CD4-positive, alpha-beta T cell treated with Interleukin-15 for 4 hours (primary cell): ENCODE results near the gene DOK7.
"Not testable (repeated sequence)": the region's sequence is repeated elsewhere in the genome, so short reads cannot be mapped to it uniquely, and the experiment has no call there.

Experiments
- DNase-seq: peaks from one replicate; pipeline ENCODE4 v3.0.0-alpha.2; 2020; ENCODE audit warnings: low spot score

Gene DOK7

DNA sequence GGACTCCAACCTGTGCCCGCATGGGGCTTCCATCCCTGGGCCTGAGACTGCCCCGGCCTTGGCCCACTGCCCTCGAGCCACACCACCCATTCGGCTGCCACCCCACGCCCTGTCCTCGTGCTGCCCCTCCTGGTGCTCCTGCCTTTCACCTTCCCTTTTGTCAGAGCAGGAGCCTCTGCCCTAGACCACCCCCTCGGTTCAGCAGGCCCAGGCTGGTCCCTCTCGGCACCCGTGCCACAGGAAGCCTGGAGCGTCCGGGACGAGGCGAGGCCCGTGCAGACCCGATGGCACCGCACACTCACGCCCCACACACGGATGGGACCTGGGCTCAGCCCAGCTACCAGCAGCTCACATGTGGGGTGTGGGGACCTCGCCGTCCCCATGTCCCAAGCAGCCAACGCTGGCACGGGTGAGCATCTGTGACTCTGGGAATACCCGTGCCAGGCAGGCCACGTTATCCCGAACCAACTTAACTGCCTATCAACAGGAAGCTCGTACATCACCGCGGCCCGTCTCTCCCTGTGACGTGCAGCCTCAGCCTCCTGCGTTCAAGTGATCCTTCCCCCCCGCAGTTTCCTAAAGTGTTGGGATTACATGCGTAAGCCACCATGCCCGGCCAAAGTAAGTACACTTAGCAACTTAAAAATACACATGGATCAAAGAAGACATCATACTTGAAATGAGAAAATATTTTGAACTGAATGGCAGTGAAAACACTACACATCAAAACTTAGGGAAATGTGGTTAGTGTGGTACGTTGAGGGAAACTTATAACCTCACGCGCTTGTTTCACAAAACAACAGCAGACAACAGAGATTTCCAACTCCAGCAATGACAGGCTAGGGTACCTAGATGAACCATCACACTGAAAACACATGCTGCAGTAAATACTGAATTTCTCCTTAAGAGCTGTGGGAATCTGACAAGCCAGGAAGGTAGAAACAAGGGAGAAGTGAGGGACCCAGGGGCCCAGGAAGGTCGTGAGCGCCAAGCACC is 40.1 kb downstream of the DOK7 start:
- DNase-seq: no peak

DNA sequence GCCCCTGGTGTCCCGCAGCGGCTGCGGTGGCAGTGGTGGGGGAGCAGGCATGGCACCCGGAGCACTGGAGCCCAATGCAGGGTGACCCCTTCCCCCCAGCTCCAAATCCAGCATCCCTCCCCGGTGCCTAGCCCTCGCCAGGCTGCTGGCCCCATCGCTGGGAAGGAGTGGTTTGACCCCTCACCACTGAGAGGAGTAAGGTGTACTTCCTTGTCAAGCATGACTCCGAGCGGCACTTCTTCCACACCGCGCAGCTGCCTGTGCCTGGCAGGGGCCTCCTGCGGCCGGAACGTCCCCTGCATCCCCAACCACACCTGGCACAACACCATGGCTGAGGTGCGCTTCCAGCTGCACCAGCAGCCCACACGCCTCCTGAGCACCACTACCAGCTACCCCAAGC is 42.1 kb downstream of the DOK7 start:
- no peak for DNase-seq

DNA sequence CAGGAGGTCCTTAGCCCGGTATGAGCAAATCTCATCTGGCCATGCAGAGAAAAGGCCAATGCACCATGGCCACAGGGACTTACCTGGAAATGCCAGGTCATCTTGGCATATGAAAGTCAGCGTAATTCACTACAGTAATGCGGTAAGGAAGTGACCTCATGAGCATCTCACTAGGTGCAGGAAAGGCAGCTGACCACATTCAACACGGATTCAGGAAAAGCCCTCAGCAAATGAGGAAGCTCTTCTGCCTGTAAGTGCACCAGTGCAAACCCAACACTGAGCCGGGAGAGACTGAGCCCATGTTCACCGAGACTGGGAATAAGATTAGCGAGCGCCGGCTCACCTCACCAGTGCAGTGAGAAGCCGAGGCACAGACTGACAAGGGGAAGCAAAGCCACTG is 45.4 kb downstream of the DOK7 start:
- no peak for DNase-seq

DNA sequence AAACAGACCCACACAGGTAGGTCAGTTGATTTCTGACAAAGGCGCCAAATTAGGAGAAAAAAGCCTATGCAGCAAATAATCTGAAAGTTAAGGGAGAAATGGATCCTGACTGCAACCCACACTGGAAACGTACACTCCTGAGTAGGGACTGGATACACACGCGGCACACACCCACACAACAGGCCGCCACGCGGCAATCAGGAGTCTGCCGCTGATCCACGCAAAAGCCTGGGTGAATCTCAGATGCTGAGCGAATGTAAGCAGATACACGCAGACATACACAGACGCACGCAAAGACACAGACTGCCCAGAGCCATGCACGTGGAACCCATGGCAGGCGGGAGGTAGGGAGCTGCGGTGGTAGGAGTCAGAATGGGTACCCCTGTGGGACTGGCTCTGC is 47.4 kb downstream of the DOK7 start:
- no peak for DNase-seq

DNA sequence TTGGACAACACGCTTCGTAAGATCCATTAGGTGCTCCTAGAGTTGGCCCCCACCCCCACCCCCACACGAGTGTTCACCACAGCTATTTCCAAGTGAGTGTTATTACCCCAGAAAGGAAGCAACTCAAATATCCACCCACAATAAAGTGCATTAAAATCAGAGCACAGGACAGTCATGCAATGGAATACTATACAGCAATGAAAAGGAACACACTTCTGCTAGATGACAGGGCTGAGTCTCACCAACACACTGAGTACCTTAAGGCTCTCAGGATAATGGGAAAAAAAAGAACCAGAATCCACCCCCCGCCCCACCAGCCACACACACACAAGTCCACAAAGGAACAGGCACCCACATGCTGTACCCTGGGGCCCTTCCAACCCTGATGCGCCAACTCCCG is 48.1 kb downstream of the DOK7 start:
- no peak for DNase-seq

DNA sequence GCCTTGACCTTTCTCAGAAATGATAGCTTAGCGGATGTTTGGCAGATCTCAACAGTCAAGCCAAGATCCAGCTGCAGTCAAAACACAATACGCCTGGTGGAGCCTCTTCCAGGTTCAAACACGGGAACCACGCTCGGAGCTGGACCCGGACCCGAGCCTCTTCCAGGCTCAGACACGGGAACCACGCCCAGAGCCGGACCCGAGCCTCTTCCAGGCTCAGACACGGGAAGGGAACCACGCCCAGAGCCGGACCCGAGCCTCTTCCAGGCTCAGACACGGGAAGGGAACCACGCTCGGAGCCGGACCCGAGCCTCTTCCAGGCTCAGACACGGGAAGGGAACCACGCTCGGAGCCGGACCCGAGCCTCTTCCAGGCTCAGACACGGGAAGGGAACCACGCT is 48.5 kb downstream of the DOK7 start:
- DNase-seq: not testable (repeated sequence)

DNA sequence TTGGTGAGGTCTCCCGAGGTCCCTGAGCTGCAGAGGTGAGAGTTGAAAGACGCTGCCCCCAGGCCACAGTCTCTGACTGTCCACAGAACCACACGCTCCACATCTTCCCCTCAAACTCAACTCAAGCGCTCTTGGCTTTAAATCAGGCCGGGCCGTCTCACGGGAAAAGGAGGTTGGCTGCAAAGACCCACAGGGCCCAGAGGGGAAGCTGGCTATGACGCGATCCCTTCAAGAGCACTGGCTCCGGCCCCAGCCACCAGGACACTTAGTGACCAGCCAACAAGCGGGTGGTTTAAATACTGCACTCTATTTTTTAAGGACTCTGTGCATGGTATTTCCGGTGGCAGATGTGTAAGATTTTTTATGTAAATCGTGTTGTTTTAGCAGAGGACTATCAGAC is 49.2 kb downstream of the DOK7 start:
- DNase-seq: no peak

DNA sequence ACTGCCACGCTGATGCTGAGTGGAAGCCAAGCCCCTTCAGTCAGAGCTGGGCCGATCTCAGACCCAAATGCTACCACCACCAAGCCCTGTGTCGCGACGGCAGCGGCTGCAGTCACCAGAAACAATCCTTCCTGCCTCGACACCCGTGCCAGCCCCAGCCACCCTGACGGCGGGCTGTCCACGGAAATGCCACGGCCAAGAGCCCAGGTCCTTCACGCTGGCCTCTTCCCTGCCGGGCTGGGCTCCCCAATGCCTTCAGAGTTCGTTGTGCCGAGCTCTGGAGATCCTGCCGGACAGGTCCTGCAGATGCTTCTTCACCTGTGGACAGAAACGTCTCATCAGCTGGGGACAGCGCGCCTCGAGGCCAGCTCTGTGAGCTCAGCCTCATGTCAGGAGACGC is 49.6 kb downstream of the DOK7 start:
- no peak for DNase-seq

DNA sequence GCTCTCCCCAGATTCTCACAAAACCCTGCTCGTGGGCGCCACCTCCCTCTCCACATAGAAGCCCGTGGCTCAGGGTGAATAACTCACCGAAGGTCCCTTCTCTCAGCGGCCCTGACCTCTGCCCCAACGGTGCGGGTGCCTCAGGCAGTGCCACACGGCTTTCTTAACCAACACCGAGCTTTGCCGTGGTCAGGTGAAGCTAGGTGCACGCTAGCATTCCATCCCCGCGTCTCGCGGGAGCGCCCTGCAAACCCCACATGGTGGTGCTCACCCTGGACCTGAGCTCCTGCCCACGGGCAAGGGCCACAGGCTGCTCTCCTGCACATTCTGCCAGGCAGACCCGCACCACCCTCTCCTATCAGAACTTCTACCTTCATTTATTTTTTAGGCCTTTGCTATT is 50.7 kb downstream of the DOK7 start:
- DNase-seq: no peak

DNA sequence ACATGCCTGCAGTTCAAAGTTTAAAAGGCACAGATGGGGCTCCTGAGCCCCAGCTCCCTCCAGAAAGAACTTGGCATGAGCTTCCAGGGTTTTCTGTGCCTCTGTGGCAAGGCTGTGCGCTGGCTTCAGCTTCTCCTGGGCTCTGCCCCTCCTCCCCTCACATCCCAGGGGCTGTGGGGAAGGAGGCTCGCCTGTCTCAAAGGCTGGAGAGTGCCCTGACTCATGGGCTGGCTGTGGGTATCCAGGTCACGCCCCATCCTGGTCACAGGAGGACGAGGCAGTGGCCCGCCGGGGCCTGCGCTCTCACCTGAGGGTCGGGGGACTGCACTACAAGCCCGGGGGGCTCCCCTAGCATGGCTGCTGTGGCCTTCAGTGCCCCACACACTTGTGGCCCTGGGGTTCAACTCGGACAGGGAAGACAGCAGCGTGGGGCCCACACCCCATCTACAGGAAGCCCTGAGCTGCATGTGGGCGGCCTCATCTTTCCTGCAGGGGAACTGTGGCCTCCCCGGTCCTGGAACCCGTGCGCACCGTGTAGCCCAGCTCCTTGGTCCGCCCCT is 51.2 kb downstream of the DOK7 start:
- no peak for DNase-seq

DNA sequence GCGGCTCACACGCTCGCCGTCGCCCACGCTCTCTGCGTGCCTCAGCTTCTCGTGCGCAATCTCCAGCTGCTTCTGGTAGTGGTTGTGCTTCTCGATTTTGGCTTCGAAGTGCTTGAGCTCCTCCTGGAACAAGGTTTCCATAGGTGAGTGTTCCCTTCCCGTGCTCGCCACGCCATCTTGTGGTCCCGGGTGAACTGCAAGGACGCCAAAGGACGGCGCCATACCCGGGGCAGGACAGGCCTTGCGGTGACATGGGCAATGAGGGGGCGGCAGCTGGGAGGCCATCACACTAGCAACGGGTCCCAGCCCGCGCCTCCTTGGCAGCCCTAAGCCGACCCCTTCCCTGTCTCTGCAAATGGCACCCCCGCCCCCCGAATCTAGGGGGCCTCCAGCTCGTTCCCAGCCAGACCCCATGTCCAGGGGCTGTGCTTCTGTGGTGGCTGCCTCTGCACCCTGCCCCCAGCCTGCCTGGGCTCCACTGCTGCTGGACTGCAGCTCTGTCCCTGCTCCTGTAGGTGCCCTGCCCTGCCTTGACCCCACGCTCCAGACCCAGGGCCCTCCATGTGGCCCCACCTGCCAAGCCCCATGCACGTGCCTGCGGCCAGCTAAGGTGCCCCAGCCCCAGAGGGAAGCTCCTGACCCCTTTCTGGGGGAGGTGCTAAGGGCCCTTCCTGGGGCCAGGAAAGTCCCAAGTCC is 51.8 kb downstream of the DOK7 start:
- no peak for DNase-seq

DNA sequence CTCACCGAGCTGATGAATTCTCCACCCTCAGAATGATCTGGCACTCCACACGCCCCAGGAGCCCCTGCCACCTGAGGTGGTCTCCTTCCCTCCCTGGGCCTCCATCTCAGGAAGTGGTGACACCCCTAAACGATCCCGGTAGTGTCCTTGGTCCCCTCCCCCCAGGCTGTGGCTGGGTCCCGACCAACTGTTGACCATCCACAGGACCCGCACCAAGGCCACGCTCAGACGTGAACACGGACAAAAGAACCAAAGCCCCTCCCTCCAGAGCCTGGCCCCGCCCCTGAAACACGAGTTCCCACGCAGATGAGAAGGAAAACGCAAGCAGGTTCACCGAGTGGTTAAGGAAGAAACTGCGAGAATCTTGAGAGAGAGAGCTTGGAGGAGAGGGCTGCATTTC is 52.5 kb downstream of the DOK7 start:
- DNase-seq: no peak

DNA sequence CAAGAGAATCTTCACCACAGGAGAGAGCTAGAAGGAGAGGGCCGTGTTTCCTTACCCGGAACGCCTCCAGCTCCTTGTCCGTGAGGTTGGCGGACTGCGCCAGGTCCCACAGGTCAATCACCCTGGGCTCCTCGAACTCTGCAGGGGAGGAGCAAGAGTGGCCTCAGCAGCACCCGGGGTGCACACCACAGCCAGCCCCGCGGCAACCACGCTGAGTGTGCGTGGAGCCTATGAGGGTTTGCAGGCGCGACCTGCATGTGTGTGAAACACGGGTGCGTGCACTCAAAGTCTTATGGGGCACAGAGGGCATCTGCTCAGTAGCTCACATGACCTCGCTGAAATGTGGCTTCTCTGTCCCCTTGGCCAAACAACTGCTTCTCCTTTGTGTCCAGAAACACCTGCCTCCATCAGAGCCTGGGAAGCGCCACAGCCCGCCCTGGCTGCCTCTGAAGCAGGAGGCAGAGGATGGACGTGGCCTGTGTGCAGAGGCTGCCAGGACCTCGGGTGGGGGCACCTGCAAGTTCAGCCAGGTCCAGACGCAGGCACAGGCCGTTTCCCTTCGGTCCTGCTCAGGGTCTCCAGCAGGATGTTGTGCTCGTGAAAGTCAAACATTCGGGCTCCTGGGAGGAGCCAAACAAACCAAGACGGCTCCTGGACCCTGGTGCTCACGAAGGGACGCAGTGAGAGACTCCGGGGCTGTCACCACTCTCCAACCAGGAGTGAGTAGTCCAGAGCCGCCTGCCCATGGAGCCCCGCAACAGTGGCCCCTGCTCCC is 53.1 kb downstream of the DOK7 start:
- no peak for DNase-seq

DNA sequence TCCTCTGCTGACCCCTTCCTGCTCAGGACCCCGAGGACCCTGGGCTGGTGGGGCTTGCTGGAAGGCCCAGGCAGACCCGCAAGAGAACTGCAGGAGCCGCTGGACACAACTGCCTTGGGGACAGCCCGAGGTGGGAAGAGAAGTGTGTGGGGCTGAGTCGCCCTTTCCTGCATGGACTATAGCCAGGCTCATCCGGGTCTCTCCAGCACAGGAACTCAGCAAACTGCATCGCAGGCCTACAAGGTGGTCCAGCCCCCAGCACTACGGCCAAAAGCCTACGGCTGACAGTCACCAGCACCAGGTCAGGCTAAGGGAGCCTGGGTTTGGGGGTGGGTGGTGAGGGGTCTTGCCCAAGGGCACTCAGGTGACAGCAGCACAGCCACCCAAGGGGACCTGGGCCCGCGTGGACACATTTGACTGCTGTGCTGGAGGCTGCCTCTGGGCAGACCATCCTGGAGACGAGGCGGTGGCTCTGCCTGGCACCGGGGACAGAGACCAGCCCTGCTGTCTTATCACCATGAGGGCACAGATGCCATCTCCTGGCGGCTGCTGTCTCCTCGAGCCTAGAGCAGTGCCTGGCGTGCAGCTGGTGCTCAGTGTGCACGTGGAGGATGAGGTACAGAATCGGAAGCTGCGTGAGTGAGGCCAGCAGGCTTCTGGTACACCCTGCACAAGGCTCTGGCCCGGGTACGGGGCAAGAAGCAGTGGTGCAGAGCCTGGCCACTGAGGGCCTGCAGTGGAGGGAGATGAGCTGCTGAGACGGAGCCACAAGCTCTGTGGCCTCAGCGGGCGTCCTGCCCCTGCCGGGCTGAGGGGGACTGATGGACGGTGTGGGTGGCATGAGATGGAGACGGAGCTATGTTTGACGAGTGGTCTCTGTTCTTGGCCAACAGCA is 54.0 kb downstream of the DOK7 start:
- DNase-seq: no peak

DNA sequence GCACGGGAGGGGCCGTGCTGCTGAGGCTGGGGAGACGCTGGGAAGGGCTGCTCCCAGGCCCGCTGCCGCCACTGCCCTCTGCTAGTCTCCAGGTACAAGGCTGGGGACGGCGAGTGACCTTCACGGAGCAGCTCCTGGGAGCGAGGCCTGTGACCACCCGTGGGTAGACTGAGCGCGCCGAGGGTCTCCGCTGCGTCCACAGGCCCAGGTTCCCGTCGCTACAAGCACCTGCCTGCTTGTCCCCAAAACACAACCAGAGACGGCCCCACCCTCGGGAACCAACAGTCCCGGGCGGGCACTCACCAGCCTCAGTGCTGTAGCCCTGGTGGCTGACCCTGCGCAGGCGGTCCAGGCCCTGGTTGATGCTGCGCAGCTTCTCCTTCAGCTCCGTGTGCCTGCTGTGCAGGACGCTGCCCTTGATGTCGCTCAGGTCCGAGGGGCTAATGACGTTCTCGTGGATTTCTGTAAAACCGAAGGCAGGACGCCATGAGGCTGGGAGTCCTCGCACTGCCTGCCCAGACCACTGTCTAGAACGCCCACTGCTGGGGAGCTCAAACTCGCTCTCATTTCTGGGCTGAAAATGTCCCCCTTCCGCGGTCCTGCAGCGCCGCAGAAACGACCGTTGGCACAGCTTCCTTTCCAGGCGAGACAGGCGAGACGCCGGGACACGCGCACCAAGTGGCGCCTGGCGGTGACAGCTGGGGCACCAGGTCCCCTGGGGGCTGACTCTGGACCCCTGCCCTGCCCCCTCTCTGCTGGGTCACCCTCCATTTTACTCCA is 54.8 kb downstream of the DOK7 start:
- DNase-seq: no peak

DNA sequence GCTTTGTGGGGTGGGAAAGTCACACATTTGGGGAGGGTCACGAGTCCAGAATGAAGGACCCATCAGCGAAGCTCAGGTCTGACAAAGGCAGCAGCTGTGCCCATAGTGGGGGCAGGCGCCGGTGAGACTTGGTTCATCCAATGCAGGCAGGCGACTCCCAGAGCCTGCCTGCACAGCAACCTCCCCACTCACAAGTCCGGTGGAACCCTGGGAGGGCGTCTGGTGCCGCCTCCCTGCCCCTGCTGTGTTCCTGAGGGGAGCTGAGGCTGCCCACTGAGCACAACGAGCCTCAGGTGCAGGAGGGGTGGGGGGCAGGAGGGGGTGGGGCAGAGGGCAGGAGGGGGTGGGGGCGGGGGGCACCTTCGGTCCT is 55.4 kb downstream of the DOK7 start:
- no peak for DNase-seq

DNA sequence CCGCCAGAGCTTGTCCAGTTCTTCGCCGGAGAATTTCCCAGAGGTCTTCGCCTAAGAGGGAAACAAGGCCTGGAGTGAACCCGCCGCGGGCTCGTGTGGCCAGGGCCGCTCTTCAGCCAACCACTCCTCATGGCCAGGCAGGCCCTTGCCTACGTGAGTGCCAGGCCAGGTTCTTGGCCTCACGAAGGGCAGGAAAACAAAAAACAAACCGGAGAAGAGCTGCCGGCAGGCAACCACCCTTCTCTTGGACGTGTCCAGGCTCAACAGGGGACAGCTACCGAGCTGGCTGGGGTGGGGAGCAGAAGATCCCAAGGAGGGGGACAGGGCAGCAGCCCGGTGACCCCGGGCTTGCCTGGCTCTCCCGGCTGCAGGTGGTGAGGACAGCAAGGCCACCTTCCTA is 55.8 kb downstream of the DOK7 start:
- DNase-seq: no peak

DNA sequence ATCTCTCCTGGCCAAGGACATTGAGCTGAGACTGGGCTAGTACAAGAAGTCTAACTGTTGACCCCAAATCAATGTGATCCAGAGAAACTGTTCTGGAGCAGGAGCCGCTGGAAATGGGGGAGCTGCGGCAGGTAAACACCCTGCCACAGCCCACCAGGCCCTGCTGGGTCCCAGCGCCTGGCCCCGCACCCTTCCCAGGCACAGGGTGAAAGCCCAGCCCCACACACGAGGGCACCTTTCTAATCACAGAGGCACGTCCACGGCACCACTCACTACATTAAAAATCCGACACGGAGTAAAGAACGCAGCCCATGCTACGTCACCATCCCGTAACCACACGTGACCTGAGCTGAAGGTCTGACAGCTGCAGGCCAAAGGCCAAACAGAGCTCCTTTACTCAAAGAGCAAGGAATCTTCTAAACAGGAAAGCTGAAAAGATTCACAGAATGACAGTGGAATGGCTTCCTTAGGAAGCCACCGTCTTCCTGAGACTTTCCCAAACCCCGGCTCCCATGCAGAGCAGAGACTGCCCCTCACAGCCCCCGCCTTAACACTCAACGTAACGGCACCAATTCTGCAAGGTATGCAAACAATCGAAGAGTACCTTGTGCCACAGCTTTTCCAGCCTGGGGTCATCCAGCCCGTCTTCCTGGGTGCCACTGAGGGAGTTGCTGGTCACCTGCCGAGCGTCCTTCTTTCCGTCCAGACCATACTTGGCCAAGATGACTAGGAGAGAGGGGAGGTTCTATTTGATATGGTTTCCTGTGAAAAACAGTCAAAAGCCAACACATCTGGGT is 56.6 kb downstream of the DOK7 start:
- no peak for DNase-seq

DNA sequence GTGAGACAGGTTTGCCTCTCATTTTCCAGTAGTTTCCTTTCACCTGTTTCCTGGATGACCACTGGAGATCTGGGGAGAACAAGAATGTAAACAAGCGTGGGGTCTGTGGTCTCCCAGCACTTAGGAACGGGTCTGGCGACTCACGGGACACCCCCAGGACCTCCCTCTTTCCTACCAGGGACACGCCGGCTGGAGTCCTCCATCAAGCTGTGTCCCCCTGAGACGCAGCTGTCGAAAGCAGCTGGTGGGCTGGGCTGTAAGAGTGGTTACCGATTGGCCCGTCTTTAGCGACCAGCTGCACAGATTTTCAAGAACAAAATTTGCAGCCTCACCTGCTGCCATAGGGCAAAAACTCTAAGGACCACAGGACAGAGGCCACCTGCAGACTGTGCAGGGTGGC is 57.2 kb downstream of the DOK7 start:
- DNase-seq: no peak
